HEK293 (cell line): ENCODE results near the gene IFITM1.
"Not testable (repeated sequence)": the region's sequence is repeated elsewhere in the genome, so short reads cannot be mapped to it uniquely, and the experiment has no call there.

Experiments used
- CTCF ChIP-seq: fragments of 450-650 bp; formaldehyde crosslinking; IDR thresholded peaks from 2 replicates; pipeline ENCODE4 v1.5.1; 2016; ENCODE audit warnings: missing biosample characterization, missing genetic modification characterization
- RBAK ChIP-seq: fragments of 450-650 bp; formaldehyde crosslinking; IDR thresholded peaks from 2 replicates; pipeline ENCODE4 v1.5.1; 2016; ENCODE audit warnings: missing biosample characterization, missing genetic modification characterization
- ZBTB26 ChIP-seq: fragments of 450-650 bp; formaldehyde crosslinking; optimal IDR thresholded peaks from 2 replicates; pipeline ENCODE3; 2016; ENCODE audit warnings: missing biosample characterization, mild to moderate bottlenecking, missing genetic modification characterization
- ZBTB49 ChIP-seq: fragments of 450-650 bp; formaldehyde crosslinking; IDR thresholded peaks from 2 replicates; pipeline ENCODE4 v1.5.1; 2016; ENCODE audit warnings: missing biosample characterization, missing genetic modification characterization, low read depth
- ZBTB8A ChIP-seq: fragments of 450-650 bp; formaldehyde crosslinking; IDR thresholded peaks from 2 replicates; pipeline ENCODE4 v1.5.1; 2016; ENCODE audit warnings: missing biosample characterization, missing genetic modification characterization
- ZNF138 ChIP-seq: fragments of 450-650 bp; formaldehyde crosslinking; IDR thresholded peaks from 2 replicates; pipeline ENCODE4 v1.5.1; 2016; ENCODE audit warnings: missing biosample characterization, missing genetic modification characterization, borderline replicate concordance
- ZNF274 ChIP-seq, 2 experiments: fragments of 200-500 bp in 1 of 2; fragments of 450-650 bp in 1 of 2; sonication (Bioruptor generic) in 1 of 2; formaldehyde crosslinking in 1 of 2; IDR thresholded peaks; 2 replicates each; pipeline versions ENCODE4 v1.5.1 to v1.6.1; 2014 to 2016; ENCODE audit warnings: borderline replicate concordance in 1 of 2, inconsistent platforms in 1 of 2, low read length in 1 of 2, missing biosample characterization in 1 of 2, missing genetic modification characterization in 1 of 2
- ZNF341 ChIP-seq: fragments of 450-650 bp; formaldehyde crosslinking; IDR thresholded peaks from 2 replicates; pipeline ENCODE4; 2016; ENCODE audit warnings: low read depth, missing biosample characterization, missing genetic modification characterization
- ZNF398 ChIP-seq: fragments of 450-650 bp; formaldehyde crosslinking; IDR thresholded peaks from 2 replicates; pipeline ENCODE4 v1.5.1; 2017; ENCODE audit warnings: missing biosample characterization, missing genetic modification characterization
- ZNF555 ChIP-seq: fragments of 450-650 bp; formaldehyde crosslinking; conservative IDR thresholded peaks from 2 replicates; pipeline ENCODE4 v1.5.1; 2017; ENCODE audit warnings: missing biosample characterization, mild to moderate bottlenecking, missing genetic modification characterization, inconsistent platforms
- ZNF785 ChIP-seq: fragments of 450-650 bp; formaldehyde crosslinking; IDR thresholded peaks from 2 replicates; pipeline ENCODE4 v1.5.1; 2016; ENCODE audit warnings: missing biosample characterization, missing genetic modification characterization
- ZNF837 ChIP-seq: fragments of 450-650 bp; formaldehyde crosslinking; IDR thresholded peaks from 2 replicates; pipeline ENCODE4 v1.5.1; 2016; ENCODE audit warnings: missing biosample characterization, missing genetic modification characterization
- TF ChIP-seq, protein P1 (sequence below): fragments of 450-650 bp; formaldehyde crosslinking; IDR thresholded peaks from 2 replicates; pipeline ENCODE4 v1.5.1; 2016; ENCODE audit warnings: missing biosample characterization, missing genetic modification characterization
- TF ChIP-seq, protein P2 (sequence below): fragments of 450-650 bp; formaldehyde crosslinking; IDR thresholded peaks from 2 replicates; pipeline ENCODE4 v1.5.1; 2016; ENCODE audit warnings: missing biosample characterization, missing genetic modification characterization, borderline replicate concordance

DNA sequence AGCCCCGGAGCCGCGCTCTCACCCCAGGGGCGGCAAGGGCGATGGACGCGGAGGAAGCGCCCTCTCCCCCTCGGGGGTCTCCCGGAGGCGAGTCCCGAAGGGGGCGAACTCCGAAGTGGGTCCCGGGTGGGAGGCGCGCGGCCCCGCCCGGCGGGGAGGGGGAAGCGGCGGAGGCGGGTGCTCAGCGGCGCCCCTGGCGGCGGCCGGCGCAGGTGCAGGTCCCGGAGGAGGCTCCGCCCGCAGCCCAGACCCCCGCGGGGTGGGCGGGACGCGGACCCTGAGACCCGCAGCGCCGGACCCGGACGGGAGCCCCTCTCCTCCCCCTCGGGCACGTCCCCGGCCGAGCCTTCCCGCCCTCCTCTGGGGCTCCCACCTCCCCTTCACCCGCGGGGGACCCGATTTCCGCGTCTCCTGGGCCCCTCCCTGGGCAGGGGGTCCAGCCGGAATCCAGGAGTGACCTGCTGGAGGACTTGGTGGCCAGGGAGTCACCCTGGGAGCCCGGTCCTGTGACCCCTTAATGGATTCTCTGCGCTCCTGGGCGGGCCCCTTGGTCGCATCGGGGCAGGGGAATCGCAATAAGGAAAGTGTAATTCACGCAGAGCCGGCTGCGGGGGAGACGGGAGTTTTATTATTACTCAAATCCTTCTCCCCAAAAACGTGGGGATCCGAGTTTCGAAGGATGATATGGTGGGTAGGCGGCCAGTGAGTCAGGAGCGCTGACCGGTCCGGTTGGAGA lies 2.7 kb upstream of the IFITM1 start:
- TF ChIP-seq ZNF785; ZBTB8A; ZNF274 (IDR thresholded peaks at IDR 0.05; ENCODE audit: low read length); ZNF274 (tag by site-specific recombination; IDR thresholded peaks at IDR 0.05; ENCODE audit: borderline replicate concordance); ZBTB49 (tag by site-specific recombination); CTCF (tag by site-specific recombination); ZBTB26 (tag by site-specific recombination); ZNF398; ZNF341 (tag by site-specific recombination); ZNF837; ZNF555 (tag by site-specific recombination); RBAK (tag by site-specific recombination); ZNF138 (tag by site-specific recombination): not testable (repeated sequence)
- TF ChIP-seq, protein P1, sequence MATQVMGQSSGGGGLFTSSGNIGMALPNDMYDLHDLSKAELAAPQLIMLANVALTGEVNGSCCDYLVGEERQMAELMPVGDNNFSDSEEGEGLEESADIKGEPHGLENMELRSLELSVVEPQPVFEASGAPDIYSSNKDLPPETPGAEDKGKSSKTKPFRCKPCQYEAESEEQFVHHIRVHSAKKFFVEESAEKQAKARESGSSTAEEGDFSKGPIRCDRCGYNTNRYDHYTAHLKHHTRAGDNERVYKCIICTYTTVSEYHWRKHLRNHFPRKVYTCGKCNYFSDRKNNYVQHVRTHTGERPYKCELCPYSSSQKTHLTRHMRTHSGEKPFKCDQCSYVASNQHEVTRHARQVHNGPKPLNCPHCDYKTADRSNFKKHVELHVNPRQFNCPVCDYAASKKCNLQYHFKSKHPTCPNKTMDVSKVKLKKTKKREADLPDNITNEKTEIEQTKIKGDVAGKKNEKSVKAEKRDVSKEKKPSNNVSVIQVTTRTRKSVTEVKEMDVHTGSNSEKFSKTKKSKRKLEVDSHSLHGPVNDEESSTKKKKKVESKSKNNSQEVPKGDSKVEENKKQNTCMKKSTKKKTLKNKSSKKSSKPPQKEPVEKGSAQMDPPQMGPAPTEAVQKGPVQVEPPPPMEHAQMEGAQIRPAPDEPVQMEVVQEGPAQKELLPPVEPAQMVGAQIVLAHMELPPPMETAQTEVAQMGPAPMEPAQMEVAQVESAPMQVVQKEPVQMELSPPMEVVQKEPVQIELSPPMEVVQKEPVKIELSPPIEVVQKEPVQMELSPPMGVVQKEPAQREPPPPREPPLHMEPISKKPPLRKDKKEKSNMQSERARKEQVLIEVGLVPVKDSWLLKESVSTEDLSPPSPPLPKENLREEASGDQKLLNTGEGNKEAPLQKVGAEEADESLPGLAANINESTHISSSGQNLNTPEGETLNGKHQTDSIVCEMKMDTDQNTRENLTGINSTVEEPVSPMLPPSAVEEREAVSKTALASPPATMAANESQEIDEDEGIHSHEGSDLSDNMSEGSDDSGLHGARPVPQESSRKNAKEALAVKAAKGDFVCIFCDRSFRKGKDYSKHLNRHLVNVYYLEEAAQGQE = not testable (repeated sequence)
- TF ChIP-seq, protein P2, sequence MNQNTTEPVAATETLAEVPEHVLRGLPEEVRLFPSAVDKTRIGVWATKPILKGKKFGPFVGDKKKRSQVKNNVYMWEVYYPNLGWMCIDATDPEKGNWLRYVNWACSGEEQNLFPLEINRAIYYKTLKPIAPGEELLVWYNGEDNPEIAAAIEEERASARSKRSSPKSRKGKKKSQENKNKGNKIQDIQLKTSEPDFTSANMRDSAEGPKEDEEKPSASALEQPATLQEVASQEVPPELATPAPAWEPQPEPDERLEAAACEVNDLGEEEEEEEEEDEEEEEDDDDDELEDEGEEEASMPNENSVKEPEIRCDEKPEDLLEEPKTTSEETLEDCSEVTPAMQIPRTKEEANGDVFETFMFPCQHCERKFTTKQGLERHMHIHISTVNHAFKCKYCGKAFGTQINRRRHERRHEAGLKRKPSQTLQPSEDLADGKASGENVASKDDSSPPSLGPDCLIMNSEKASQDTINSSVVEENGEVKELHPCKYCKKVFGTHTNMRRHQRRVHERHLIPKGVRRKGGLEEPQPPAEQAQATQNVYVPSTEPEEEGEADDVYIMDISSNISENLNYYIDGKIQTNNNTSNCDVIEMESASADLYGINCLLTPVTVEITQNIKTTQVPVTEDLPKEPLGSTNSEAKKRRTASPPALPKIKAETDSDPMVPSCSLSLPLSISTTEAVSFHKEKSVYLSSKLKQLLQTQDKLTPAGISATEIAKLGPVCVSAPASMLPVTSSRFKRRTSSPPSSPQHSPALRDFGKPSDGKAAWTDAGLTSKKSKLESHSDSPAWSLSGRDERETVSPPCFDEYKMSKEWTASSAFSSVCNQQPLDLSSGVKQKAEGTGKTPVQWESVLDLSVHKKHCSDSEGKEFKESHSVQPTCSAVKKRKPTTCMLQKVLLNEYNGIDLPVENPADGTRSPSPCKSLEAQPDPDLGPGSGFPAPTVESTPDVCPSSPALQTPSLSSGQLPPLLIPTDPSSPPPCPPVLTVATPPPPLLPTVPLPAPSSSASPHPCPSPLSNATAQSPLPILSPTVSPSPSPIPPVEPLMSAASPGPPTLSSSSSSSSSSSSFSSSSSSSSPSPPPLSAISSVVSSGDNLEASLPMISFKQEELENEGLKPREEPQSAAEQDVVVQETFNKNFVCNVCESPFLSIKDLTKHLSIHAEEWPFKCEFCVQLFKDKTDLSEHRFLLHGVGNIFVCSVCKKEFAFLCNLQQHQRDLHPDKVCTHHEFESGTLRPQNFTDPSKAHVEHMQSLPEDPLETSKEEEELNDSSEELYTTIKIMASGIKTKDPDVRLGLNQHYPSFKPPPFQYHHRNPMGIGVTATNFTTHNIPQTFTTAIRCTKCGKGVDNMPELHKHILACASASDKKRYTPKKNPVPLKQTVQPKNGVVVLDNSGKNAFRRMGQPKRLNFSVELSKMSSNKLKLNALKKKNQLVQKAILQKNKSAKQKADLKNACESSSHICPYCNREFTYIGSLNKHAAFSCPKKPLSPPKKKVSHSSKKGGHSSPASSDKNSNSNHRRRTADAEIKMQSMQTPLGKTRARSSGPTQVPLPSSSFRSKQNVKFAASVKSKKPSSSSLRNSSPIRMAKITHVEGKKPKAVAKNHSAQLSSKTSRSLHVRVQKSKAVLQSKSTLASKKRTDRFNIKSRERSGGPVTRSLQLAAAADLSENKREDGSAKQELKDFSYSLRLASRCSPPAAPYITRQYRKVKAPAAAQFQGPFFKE = not testable (repeated sequence)
